Dermis blood vessel endothelial cell (primary cell): ENCODE measurements around the gene CTSW. TPM values are rescaled to one million over a fixed set of nuclear protein-coding genes. Genes with fewer than 3 reads are reported as not detected.
"Not testable (repeated sequence)": the region's sequence is repeated elsewhere in the genome, so short reads cannot be mapped to it uniquely, and the experiment has no call there.

Experiments
- DNase-seq: peaks from one replicate; pipeline ENCODE4 v3.0.0; 2010
- total RNA-seq: library from RNA; depleted of rRNA; stranded (reverse); fragments of >200 nt; gene quantifications from 2 replicates; pipeline ENCODE4 v1.2.3, GENCODE V29; 2014

Gene CTSW
- not detected in 2 replicates for total RNA-seq

DNA sequence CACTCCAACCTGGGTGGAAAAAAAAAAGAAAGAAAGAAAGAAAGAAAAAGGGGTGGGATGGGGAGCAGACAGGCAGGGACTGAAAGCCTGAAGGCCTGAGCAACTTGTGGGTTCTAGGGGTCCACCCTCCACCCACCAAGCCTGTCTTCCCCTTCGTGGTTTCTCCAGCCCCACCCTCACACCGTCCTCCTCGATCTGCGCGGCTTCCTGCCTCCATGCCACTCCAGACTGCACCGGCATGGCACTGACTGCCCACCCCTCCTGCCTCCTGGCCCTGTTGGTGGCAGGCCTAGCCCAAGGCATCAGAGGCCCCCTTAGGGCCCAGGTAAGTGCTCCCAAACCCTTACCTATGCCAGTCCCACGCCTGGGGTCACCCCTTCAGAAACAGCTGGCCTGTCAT lies at the start of gene CTSW:
Gene CTSW (plus strand): TSS at position 221 of the 400 bp plus-strand sequence. CDS start 18 bp downstream, at position 239.
- DNase-seq, result no peak

- not testable (repeated sequence) for DNase-seq
These were observed 47.4 kb upstream of the CTSW start for GRCh38 chr11:65832231-65832630.

- peak; percentile 95 for DNase-seq
These were observed 46.2 kb upstream of the CTSW start, which contains the start of gene SNX32 for GRCh38 chr11:65833297-65834030. Gene SNX32 (plus strand): TSS chr11:65833963. CDS start chr11:65834066, 103 bp downstream.

DNA sequence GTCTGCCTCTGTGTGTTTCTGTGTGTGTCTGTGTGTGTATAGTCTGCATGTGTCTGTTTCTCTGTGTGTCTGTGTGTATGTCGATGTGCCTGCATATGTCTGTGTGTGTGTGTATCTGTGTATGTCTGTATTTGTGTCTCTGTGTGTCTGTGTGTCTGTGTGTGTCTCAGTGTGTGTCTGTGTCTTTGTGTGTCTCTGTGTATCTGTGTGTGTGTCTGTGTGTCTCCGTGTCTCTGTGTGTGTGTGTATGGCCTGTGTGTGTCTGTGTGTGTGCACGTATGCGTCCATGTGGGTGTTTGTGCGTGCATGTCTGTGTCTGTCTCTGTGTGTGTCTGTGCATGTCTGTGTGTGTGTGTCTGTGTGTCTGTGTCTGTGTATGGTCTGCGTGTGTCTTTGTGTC lies 45.4 kb upstream of the CTSW start:
- DNase-seq, result no peak

GRCh38 chr11:65842144-65842543 lies 37.5 kb upstream of the CTSW start:
- no peak for DNase-seq

- no peak for DNase-seq
These were observed 35.8 kb upstream of the CTSW start for GRCh38 chr11:65843811-65844210.

GRCh38 chr11:65844231-65844872 lies 35.3 kb upstream of the CTSW start:
- DNase-seq, result no peak

GRCh38 chr11:65847746-65848145 lies 31.9 kb upstream of the CTSW start:
- no peak for DNase-seq

DNA sequence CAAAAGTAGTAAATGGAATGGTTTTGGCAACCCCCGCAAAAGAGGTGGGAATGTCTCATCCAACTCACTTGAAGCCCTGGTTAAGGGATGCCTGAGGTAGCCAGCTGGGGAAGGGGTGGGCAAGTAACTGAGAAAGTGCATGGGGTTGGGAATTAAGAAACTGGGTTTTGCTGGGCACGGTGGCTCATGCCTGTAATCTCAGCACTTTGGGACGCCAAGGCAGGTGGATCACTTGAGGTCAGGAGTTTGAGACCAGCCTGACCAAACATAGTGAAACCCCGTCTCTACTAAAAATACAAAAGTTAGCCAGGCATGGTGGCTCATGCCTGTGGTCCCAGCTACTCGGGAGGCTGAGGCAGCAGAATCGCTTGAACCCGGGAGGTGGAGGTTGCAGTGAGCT lies 30.9 kb upstream of the CTSW start:
- DNase-seq, result not testable (repeated sequence)

- DNase-seq, result no peak
These were observed 30.3 kb upstream of the CTSW start for GRCh38 chr11:65849366-65849765.

GRCh38 chr11:65849771-65850216 lies 29.8 kb upstream of the CTSW start:
- DNase-seq, result no peak

DNA sequence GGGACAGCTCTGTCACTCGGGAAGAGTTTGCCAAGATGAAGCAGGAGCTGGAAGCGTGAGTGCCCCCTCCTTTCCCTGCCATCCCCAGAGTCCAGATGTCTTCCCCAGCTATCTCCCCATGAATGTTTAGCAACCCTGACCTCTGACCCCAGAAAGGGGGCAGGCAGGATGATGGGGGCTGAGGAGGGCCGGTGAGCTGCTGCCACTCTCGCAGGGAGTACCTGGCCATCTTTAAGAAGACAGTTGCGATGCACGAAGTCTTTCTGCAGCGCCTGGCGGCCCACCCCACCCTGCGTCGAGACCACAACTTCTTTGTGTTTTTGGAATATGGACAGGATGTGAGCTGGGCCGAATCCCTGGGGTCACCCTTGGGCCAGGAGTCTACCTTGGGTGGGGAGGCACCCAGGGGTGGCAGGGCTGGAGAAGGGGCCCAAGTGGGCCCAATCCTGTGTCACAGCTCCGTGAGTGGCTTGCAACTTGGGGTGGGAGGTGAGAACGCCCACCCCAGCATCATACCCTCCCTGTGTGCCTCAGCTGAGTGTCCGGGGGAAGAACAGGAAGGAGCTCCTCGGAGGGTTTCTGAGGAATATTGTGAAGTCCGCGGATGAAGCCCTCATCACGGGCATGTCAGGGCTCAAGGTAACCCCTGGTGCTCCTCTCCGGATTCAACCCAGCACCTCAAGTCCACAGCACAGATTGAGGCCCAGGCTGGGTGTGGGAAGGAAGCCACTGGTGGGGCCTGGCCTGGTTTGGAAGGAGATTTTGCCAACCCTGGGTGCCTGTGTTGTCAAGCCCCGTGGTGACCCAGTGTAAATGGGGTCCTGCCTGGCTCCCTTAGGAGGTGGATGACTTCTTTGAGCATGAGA lies 29.2 kb upstream of the CTSW start:
- DNase-seq, result no peak

DNA sequence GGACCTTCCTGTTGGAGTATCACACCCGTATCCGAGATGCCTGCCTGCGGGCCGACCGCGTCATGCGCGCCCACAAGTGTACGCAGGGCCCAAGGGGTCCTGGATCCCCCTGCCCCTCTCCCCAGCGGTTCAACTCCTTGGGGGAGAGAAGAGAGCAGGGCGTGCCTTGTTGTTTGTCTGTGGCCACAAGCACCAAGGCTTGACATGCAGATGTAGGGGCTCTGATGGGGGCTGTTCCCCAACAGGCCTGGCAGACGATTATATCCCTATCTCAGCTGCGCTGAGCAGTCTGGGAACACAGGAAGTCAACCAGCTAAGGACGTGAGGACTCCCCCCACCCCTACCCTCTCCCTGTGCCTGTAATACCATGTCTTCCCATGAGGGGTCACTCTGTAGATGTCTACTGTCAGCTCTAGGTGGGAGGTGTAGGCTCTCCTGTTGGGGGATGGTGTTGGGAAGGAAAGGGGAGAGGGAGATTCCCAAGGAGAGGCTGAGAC lies 28.5 kb upstream of the CTSW start:
- DNase-seq, result peak; percentile 45

DNA sequence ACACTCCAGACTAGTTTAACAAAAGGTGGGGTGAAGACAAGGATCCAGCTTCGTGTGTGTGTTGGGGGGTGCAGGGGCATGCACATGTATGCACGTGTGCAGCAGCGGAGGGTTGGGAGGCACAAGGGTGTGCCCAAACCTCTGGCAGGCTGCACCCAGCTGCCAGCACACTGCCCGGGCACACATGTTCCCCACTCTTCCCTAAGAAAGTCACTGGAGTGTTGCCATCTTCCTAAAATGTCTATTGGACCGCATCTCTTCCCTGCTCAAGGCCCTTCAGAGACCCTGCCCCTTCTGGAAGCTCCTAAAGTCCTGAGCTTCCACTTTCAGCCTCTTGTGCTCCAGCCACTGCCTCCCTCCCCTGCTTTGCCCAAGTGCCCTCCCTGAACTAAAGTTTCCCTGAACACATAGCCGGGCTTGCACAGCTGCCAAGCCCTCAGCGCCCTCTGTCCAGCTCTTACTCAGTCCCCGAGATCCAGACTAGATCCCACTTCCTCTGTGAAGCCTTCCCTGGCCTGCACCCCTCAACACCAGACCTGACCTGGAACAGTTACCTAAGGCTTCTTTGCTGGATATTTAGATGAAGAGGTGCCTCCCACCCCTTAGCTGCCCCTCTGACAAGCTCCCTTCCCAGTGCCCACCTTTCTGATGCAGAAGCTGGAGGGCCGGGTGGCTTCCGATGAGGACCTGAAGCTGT lies 27.7 kb upstream of the CTSW start:
- DNase-seq, result no peak

- DNase-seq, result no peak
These were observed 27.0 kb upstream of the CTSW start for GRCh38 chr11:65852508-65853245.

DNA sequence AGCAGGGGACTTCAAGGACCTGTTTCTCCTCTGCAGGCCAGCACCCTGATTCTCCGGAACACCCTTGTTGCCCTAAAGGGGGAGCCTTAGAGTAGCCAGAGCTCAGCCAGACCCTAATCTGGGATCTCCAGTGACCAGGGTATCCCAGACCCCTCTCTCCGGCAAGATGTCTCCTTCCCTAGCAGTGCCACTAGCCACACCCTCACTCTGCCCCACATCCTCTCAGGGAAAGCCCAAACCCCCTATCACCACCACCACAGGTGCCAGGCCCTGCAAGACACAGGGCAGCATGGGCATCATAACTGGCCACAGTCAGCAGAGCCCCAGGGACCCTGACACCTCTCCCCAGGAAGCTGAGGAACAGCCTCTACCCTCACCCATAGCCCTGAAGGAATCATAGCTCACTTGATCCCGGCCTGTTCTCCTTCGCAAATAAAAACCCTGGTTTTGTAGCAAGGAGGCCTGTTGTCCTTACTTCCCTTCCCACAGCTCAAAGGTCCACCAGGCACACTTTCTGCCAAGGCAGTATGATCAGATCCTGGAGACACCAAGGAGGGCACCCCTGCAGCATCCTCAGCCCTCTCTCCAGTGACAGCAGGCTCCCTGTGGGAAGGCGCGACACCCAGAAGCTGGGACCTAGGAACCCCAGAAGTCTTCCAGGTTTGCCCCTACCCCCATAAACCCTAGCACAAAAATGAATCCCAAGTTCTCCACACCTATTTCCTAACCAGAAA lies 26.2 kb upstream of the CTSW start:
- DNase-seq, result no peak

DNA sequence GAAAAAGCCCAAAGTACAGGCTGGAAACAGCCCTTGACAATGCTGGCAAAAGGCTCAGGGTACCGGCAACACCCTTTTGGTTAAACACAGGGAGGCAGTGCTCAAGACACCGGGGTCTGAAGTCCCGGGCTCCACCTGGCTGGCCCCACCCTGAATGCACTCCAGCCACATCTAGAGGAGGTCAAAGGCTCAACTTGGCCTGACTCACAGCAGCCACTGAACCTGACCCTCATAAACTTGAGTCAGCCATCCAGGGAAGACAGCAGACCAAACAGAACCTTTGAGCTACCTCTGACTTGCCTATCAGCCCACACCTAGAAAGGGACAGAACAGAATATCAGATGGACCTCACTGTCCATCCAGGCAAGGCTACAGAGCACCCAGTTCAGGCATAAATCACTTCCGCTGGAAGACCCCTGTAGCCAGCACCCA lies 25.5 kb upstream of the CTSW start:
- no peak for DNase-seq

DNA sequence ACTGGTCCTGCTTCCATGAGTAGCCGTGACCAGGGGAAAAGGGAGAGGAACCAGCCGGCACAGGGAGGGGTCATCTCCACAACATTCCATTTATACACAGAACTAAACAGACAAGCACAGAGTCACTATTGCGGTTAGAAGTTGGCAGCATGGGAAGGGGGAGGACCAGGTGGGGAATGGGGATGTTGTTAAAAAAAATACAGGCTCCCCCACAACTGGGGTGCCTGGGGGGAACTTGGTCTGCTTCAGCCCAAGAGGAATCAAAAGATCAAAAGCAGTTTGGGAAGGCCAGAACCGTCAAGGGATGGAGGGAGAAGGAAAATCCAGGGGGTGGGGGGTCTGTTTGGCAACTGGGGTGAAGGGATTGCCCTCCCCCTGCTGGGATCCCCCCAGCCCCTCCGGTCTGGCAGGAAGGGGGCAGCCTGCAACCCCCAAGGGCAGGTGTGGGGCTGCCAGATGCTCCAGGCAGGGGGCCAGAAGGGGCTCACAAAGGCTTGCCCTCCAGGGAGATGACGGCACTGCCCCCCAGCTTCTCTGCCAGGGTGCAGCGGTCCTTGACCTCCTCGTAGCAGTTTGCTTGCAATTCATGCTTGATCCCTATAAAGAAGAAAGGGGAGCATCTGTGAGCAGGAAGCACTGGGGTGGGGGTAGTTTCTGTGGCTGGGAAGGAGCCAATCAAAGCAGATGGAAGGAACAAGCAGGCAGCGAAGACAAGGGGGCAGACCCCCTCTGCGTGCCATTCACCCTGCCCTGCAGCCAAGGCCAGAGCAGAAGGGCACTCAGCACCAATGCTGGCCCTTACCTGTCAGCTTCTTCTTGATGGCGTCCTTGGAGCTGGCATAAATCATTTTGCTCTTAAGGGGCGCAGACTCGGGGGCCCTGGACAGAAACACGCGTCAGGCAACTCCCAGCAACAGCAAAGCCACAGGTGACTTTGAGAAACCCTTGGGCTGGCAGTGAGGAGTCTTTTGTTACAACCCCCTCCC lies 24.5 kb upstream of the CTSW start:
- DNase-seq, result no peak

DNA sequence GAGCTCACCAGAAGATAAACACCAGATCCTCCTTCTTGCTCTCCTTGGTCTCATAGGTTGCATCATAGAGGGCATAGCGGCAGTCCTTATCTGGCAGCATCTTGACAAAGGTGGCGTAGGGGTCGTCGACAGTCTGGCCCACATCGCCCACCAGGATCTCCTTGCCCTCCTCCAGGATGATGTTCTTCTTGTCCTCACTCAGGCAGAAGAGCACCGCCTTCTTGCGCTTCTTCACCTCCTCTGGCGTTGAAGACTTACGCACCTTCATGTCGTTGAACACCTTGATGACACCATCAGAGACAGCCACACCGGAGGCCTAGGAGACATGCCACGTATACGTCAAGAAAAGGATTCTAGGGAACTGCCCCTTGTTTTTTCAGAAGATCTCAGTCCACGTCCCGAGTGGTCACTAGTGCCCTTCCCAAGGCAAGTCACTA lies 23.7 kb upstream of the CTSW start:
- no peak for DNase-seq
